HuH-7.5 (cell line): Measurements from ENCODE around the gene TGFBR2.

Experiments used
- DNase-seq: peaks from one replicate; pipeline ENCODE4 v3.0.0; 2011; ENCODE audit warnings: low spot score

TGFBR2 gene

GRCh38 chr3:30675006-30675405 lies 68.6 kb downstream of the TGFBR2 start:
- DNase-seq, result no peak

DNA sequence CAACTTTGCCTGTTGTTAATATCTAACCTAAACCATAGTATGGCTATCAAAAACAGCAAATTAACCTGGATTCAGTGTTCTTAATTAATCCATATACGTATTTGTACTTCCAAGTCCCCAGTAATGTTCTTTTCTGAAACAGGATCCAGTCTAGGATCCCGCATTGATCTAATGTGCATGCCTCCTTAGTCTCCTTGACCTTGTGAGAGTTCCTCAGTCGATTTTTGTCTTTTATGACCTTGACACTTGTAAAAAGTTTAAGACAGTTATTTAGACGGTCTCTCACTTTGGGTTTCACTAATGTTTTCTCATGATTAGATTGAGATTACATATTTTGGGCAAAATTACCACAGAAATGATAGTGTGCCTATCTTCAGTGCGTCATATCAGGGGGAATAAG lies 69.4 kb downstream of the TGFBR2 start:
- DNase-seq, result no peak

GRCh38 chr3:30676424-30677346 lies 70.3 kb downstream of the TGFBR2 start:
- DNase-seq, result no peak

DNA sequence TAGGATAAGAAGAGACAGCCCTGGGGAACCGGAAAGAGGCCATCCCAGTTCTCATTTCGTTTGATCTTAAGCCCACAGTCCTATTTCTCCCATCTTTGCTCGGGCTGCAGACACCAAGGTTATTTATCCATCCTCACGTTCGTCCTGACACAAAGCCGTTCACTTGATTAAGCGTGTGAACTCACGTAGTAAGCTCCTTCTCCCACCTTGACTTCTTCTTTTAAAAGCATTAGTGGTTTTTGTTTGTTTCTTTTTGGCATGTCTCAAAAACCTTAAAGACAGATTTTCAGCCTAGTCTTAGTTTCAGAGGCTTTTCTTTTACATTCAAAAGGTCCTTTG lies 70.9 kb downstream of the TGFBR2 start:
- no peak for DNase-seq

GRCh38 chr3:30679045-30679444 lies 72.6 kb downstream of the TGFBR2 start:
- DNase-seq, result no peak

DNA sequence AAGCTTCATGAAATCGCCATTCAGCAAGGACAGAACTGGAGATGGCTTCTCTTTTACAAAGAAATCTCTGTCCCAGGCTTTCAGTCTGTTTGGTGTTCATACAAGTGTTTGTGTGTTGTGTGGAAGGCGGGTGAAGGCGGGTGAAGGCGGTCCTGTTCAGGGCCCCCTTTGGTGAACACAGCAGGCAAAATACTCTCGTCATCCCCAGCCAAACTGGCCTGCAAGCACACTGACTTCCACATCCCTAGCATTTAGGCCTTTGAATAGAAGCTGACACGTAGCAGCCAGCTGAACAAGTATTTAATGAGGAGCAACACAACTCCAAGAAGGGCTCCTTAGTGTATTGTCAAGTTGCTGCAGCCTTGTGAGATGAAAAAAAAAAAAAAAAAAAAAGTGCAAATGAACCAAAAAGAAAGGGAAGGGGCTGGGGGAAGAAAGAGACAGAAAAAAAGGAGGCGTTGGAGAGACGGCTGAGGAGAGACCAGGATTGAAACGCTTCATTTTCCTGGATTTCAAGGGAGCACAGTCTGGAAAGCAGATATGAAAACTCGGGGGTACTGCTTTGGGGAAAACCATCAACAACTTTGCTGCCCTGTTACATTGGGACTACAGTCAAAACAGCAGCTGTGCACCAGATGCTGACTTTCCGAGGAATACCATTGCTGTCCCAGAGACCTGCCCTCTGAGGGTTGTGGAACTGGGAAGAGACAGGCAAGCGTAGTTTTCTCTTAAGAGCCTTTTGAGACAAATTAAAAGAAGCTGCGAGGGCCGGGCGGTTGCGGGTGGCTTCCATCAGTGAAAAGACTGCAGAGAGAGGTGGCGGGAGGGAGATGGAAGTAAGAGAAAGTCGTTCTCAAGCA lies 74.6 kb downstream of the TGFBR2 start:
- DNase-seq, result no peak

- no peak for DNase-seq
Observed at GRCh38 chr3:30681649-30682211, 75.3 kb downstream of the TGFBR2 start.

GRCh38 chr3:30682434-30683155 lies 76.2 kb downstream of the TGFBR2 start:
- DNase-seq, result no peak

DNA sequence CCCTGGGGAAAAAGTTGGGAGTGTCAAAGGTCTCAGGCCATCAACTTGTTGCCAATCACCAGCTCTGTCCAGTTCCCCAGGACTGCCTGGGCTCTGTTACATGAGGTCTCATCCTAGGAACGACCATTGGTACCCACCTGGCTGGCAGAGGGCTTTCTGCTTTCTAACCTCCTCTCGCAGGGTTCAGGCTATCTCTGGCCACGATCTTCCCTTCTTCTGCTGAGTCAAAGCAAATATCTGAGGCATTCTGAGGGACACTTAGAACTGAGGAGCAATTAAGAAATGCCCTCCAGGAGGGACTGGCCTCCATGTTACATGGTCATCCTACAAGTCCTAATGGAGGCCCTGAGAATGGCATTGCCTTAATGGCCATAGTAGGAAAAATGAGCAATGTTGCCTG lies 77.4 kb downstream of the TGFBR2 start:
- DNase-seq, result no peak

DNA sequence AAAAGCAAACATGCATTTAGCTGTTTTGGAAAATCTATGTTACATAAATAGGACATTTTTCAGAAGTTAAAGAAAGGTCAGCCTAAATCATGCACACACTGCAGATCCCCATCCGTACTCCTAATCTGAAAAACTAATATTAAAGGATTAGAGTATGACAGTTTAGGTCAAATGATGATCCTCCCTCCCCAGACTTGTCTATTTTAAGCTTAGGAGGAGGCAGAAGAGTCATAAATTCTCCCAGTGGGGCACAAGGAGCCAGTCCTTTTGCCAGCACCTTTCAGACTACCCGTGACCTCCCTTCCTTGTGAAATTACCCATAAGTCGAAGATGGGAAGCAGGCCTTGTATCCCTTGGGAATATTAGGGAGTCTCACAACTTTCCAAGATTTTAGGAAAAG lies 78.0 kb downstream of the TGFBR2 start:
- no peak for DNase-seq

GRCh38 chr3:30685267-30685667 lies 78.9 kb downstream of the TGFBR2 start:
- DNase-seq, result no peak

DNA sequence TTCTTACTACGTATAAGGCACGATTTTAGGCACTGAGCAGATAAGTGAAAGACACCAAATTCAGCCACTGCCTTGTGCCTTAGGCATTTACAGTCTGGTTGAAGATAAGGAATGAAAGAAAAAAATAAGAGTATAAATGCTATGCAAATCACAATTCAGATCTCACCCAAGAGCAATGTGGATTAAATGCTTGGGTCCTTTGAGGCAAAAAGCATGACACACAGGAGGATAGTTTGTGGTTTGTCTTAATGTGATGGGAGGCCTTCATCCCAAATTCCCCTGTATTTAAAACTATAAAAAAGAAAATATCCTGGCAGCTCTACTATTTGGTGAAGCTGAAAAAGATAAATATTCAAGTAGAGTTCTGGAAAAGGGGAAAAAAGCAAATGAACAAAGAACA lies 79.8 kb downstream of the TGFBR2 start:
- no peak for DNase-seq

DNA sequence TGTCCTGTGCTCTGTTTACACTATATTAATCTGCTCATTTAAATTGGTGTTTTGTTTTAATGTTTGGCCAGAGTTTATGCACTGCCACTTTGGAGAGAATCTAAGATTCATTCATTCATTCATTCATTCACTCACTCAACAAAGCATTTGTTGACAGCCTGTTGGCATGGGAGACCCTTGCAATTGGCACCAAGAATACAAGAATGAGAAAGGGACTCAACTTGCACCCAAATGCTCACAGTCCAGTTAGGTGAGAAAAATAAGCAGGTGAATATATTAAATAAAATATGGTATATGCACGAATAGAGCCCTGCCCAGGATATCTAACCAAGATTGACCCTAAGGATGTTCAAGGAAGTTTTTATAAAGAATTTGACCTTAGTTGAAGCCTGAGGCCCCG lies 80.4 kb downstream of the TGFBR2 start:
- no peak for DNase-seq

- DNase-seq, result no peak
Observed at GRCh38 chr3:30687930-30688570, 81.6 kb downstream of the TGFBR2 start.

- DNase-seq, result no peak
Observed at GRCh38 chr3:30688776-30689641, 82.6 kb downstream of the TGFBR2 start.

DNA sequence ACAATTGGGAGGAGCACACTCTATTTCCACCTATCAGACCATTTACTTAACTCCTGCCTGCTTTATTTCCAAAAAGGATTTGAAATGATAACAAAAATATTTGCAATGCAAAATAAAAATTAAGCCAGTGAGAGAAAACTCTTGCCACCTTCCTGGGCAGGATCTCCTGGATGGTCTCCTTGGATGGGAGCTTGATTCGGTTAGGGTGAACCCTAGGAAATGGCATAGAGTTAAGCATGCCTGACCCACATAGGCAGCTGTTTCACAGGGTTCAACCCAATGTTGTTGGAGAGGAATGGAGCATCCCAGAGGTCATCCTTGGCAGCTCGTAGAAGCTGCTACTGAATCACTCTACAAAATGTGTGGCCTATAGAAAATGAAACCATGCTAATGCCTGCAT lies 83.8 kb downstream of the TGFBR2 start:
- no peak for DNase-seq

- DNase-seq, result no peak
Observed at GRCh38 chr3:30691249-30691880, 85.0 kb downstream of the TGFBR2 start.

DNA sequence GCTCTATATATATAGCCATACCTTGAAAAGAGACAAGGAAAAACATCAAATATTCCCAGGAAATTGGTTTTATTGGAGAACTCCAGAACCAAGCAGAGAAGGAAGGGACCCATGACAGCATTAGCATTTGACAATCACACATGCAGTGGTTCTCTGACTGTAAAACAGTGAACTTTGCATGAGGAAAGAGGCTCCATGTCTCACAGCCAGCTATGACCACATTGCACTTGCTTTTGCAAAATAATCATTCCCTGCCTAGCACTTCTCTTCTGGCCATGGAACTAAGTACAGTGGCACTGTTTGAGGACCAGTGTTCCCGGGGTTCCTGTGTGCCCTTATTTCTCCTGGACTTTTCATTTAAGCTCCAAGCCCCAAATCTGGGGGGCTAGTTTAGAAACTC lies 85.5 kb downstream of the TGFBR2 start:
- no peak for DNase-seq

DNA sequence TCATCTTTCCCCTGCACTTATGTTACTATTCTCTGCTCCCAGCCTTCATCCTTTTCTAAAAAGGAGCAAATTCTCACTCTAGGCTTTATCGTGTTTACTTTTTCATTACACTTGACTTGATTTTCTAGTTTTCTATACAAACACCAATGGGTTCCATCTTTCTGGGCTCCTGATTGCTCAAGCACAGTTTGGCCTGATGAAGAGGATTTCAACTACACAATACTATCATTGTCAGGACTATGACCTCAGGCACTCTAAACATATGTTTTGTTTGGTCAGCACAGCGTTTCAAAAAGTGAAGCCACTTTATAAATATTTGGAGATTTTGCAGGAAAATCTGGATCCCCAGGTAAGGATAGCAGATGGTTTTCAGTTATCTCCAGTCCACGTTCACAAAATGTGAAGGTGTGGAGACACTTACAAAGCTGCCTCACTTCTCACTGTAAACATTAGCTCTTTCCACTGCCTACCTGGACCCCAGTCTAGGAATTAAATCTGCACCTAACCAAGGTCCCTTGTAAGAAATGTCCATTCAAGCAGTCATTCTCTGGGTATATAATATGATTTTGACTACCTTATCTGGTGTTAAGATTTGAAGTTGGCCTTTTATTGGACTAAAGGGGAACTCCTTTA lies 86.2 kb downstream of the TGFBR2 start:
- DNase-seq, result no peak
